Trophoblast cell (in vitro differentiated cells and primary cell): Measurements from ENCODE around the gene MMP24OS. TPM values are rescaled to one million over a fixed set of nuclear protein-coding genes. Genes with fewer than 3 reads are reported as not detected.
A peak's percentile ranks its signal among the peaks of the same experiment; 100 is the strongest.

Experiments used
- DNase-seq, 2 donors: peaks; one replicate each; pipeline ENCODE4 v3.0.0-alpha.2; 2016
- H2AFZ ChIP-seq: 2 replicates; pipeline ENCODE4 v1.6.1; 2013; ENCODE audit warnings: low read length, moderate library complexity, mild to moderate bottlenecking; ENCODE audit not compliant: insufficient read depth, poor library complexity
- H2AK5ac ChIP-seq: 2 replicates; pipeline ENCODE4 v1.6.1; 2013; ENCODE audit warnings: mild to moderate bottlenecking, low read length
- H2BK120ac ChIP-seq: 2 replicates; pipeline ENCODE4 v1.6.1; 2013; ENCODE audit warnings: low read length, mild to moderate bottlenecking, moderate library complexity; ENCODE audit not compliant: insufficient read depth, poor library complexity
- H2BK12ac ChIP-seq: 2 replicates; pipeline ENCODE4 v1.6.1; 2013; ENCODE audit warnings: mild to moderate bottlenecking, low read length, moderate library complexity
- H2BK5ac ChIP-seq: 2 replicates; pipeline ENCODE4 v1.6.1; 2013; ENCODE audit warnings: low read length, low read depth, moderate library complexity, mild to moderate bottlenecking; ENCODE audit not compliant: poor library complexity
- H3K14ac ChIP-seq: 2 replicates; pipeline ENCODE4 v1.6.1; 2013; ENCODE audit warnings: mild to moderate bottlenecking, low read length
- H3K18ac ChIP-seq: 2 replicates; pipeline ENCODE4 v1.6.1; 2013; ENCODE audit warnings: mild to moderate bottlenecking, low read length
- H3K23ac ChIP-seq: 2 replicates; pipeline ENCODE4 v1.6.1; 2013; ENCODE audit warnings: low read length
- H3K27ac ChIP-seq: 2 replicates; pipeline ENCODE4 v1.5.1; 2013; ENCODE audit warnings: low read depth, mild to moderate bottlenecking, inconsistent platforms, low read length, moderate library complexity
- H3K27me3 ChIP-seq: 2 replicates; pipeline ENCODE4 v1.6.1; 2013; ENCODE audit warnings: inconsistent platforms, mild to moderate bottlenecking, low read length, moderate library complexity; ENCODE audit not compliant: insufficient read depth
- H3K36me3 ChIP-seq, 2 experiments: 1 replicate in 1 of 2; 2 replicates in 1 of 2; pipeline ENCODE4 v1.6.1; 2013; ENCODE audit warnings: low read length in 2 of 2, mild to moderate bottlenecking in 2 of 2, moderate library complexity in 1 of 2; ENCODE audit not compliant: insufficient read depth in 2 of 2, control insufficient read depth in 1 of 2
- H3K4ac ChIP-seq: 2 replicates; pipeline ENCODE4 v1.6.1; 2013; ENCODE audit warnings: low read depth, mild to moderate bottlenecking, low read length, moderate library complexity
- H3K4me1 ChIP-seq, 2 experiments: 1 replicate in 1 of 2; 2 replicates in 1 of 2; pipeline ENCODE4 v1.6.1; 2013; ENCODE audit warnings: low read length in 2 of 2, mild to moderate bottlenecking in 2 of 2, moderate library complexity in 1 of 2; ENCODE audit not compliant: insufficient read depth in 2 of 2, control insufficient read depth in 1 of 2
- H3K4me2 ChIP-seq: 2 replicates; pipeline ENCODE4 v1.6.1; 2013; ENCODE audit warnings: inconsistent platforms, mild to moderate bottlenecking, low read length, moderate library complexity
- H3K4me3 ChIP-seq: 2 replicates; pipeline ENCODE4 v1.5.1; 2013; ENCODE audit warnings: mild to moderate bottlenecking, low read depth, low read length, inconsistent platforms
- H3K79me1 ChIP-seq: one replicate; pipeline ENCODE4 v1.6.1; 2013; ENCODE audit warnings: low read length
- H3K79me2 ChIP-seq: 2 replicates; pipeline ENCODE4 v1.6.1; 2013; ENCODE audit warnings: low read length, mild to moderate bottlenecking; ENCODE audit not compliant: control insufficient read depth, insufficient read depth, poor library complexity
- H3K9ac ChIP-seq: 2 replicates; pipeline ENCODE4 v1.6.1; 2013; ENCODE audit warnings: mild to moderate bottlenecking, low read length
- H3K9me3 ChIP-seq: 2 replicates; pipeline ENCODE4 v1.6.1; 2013; ENCODE audit warnings: low read depth, mild to moderate bottlenecking, control low read depth, inconsistent platforms, low read length; ENCODE audit not compliant: insufficient read depth
- H4K12ac ChIP-seq: 2 replicates; pipeline ENCODE4 v1.6.1; 2013; ENCODE audit warnings: low read depth, mild to moderate bottlenecking, low read length, moderate library complexity
- H4K8ac ChIP-seq: 2 replicates; pipeline ENCODE4 v1.6.1; 2013; ENCODE audit warnings: low read depth, mild to moderate bottlenecking, low read length, moderate library complexity
- H4K91ac ChIP-seq: one replicate; pipeline ENCODE4 v1.6.1; 2013; ENCODE audit warnings: low read depth, mild to moderate bottlenecking, low read length, moderate library complexity
- WGBS: extraction: QIAGEN DNeasy Blood & Tissue Kit; methylation state at CpG from one replicate; pipeline ENCODE4 v1.1.7; 2013; ENCODE audit warnings: missing lambda C conversion rate; ENCODE audit not compliant: insufficient read length, insufficient coverage; ENCODE audit errors: extremely low coverage; 5-methylcytosine and 5-hydroxymethylcytosine counted together
- polyA plus RNA-seq: library from polyadenylated mRNA; stranded (reverse); fragments of 200-250 nt; gene quantifications from 2 replicates; pipeline ENCODE4 v1.2.3, GENCODE V29; 2013

The MMP24OS gene
- 76.2 and 79.4 TPM in 2 replicates for polyA plus RNA-seq

- peak; percentile 74 to 95 for DNase-seq
- peaks cover 7% of the 10 kb centered on the region for H3K79me2 ChIP-seq
Observed at GRCh38 chr20:35277531-35278395, at the start of gene MMP24OS. Gene MMP24OS, minus strand, starts transcription at chr20:35278122. Its CDS starts 193 bp downstream, at chr20:35277929.

GRCh38 chr20:35327074-35327976 lies 49.4 kb upstream of the MMP24OS start:
- Histone ChIP-seq H2BK120ac (no peak overlapping the region), H3K36me3 (no peaks in the 10 kb centered on the region), H2BK12ac (no peak overlapping the region), H3K4me3 (no peak overlapping the region), H3K14ac (no peak overlapping the region), H4K12ac (no peak overlapping the region), H3K23ac (no peak overlapping the region), H2BK5ac (no peak overlapping the region), H3K9ac (no peak overlapping the region), H3K27ac (no peak overlapping the region), H3K27me3 (no peaks in the 10 kb centered on the region), H3K79me2 (no peaks in the 10 kb centered on the region), H4K8ac (no peak overlapping the region), H3K4ac (no peak overlapping the region), H3K18ac (no peak overlapping the region), H3K9me3 (no peaks in the 10 kb centered on the region), H3K79me1 (no peaks in the 10 kb centered on the region), H2AFZ (no peak overlapping the region), H4K91ac (no peak overlapping the region), H3K4me2 (no peak overlapping the region), H2AK5ac (no peak overlapping the region), H3K4me1 (peaks cover 0 to 2% of the 10 kb centered on the region in 2 experiments)
- WGBS = no CpG with 5 or more reads among the region's 4 CpGs
- DNase-seq = no peak

More at GRCh38 chr20:35277531-35278395, at the start of gene MMP24OS:
- Histone ChIP-seq H3K27me3 (no peaks in the 10 kb centered on the region), H2BK5ac (peak within 1 kb of the TSS; percentile 90), H4K91ac (peak within 1 kb of the TSS; percentile 93), H3K79me1 (peaks cover 9% of the 10 kb centered on the region), H4K12ac (peak within 1 kb of the TSS; percentile 93), H3K9ac (peak within 1 kb of the TSS; percentile 74), H3K18ac (peak within 1 kb of the TSS; percentile 95), H3K9me3 (peaks cover 2% of the 10 kb centered on the region), H2AK5ac (peak within 1 kb of the TSS; percentile 98), H3K4me1 (peaks cover 7 to 11% of the 10 kb centered on the region in 2 experiments), H3K36me3 (peaks cover 49 to 52% of the 10 kb centered on the region in 2 experiments), H3K27ac (peak within 1 kb of the TSS; percentile 91), H3K14ac (peak within 1 kb of the TSS; percentile 93), H2BK120ac (peak within 1 kb of the TSS; percentile 84), H3K23ac (no peak within 1 kb of the TSS), H3K4me3 (peak within 1 kb of the TSS; percentile 73), H4K8ac (peak within 1 kb of the TSS; percentile 89), H3K4ac (peak within 1 kb of the TSS; percentile 97), H2AFZ (peak within 1 kb of the TSS; percentile 69), H2BK12ac (peak within 1 kb of the TSS; percentile 54), H3K4me2 (peak within 1 kb of the TSS; percentile 67)
- WGBS = no CpG with 5 or more reads among the region's 76 CpGs

DNA sequence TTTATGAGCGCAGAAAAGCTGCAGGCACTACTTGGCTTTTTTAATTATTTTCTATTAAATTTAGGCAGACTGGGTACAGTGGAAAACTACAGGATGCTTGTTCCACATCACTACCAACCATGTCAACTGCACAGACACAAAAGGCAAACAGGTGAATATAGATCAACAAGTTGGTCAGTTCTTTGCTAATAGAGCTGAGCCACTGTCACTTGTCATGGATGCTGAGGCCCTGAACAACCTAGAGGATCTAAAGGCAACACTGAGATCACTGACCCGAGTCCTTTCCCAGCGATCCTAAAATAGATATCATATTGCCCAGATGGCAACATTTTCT lies 48.8 kb upstream of the MMP24OS start:
- Histone ChIP-seq H3K27me3 (no peaks in the 10 kb centered on the region), H3K18ac (no peak overlapping the region), H3K79me1 (no peaks in the 10 kb centered on the region), H3K79me2 (no peaks in the 10 kb centered on the region), H2BK5ac (no peak overlapping the region), H2BK12ac (no peak overlapping the region), H3K27ac (no peak overlapping the region), H2BK120ac (no peak overlapping the region), H3K4me1 (peaks cover 0 to 2% of the 10 kb centered on the region in 2 experiments), H2AFZ (no peak overlapping the region), H3K4me3 (no peak overlapping the region), H3K9me3 (no peaks in the 10 kb centered on the region), H3K23ac (no peak overlapping the region), H3K4me2 (no peak overlapping the region), H2AK5ac (no peak overlapping the region), H3K4ac (no peak overlapping the region), H3K14ac (no peak overlapping the region), H4K91ac (no peak overlapping the region), H3K36me3 (no peaks in the 10 kb centered on the region), H4K8ac (no peak overlapping the region), H4K12ac (no peak overlapping the region), H3K9ac (no peak overlapping the region)
- WGBS = no CpG with 5 or more reads among the region's 3 CpGs
- no peak for DNase-seq

DNA sequence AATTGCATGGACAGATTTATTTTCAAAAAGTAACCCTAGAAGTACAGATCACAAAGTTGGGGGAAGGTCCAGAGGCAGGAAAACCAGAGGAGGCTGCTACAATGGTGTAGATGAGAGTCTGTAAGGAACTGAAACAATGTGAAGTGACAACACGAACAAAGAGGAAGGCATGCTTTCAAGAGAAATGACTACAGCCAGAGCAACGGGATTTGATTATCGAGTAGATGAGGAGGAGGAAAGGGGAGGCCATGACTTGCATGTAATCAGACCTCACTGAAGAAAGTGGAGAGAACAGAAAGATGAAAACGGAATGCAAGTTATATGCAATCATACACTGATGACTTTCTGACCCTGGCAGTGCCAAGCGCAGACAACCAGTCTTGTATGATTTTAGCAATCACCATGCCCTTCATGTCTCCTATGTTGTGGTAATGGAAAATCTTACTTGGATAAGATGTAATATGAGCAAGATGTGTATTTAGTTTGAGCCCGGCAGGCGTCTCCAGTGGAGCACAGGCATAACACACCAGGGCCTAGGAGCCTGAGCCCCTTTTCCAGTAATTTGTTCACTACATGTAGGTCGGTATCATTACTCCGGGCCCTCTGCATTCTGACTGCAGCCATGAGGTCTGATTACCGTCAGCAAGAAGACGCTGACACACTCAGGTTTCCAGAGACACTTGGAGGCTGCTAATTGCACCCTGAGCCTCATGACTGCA lies 48.3 kb upstream of the MMP24OS start:
- no peak overlapping the region for H3K14ac ChIP-seq
- no peak overlapping the region for H4K12ac ChIP-seq
- no peak overlapping the region for H4K91ac ChIP-seq

More for the DNA sequence above, 48.3 kb upstream of the MMP24OS start:
- no peak overlapping the region for H3K4me2 ChIP-seq
- H3K4ac ChIP-seq = no peak overlapping the region
- H4K8ac ChIP-seq = no peak overlapping the region
- H3K23ac ChIP-seq = no peak overlapping the region
- H3K9me3 ChIP-seq = no peaks in the 10 kb centered on the region
- no CpG with 5 or more reads among the region's 11 CpGs for whole genome bisulfite sequencing
- no peaks in the 10 kb centered on the region for H3K27me3 ChIP-seq
- no peaks in the 10 kb centered on the region for H3K79me1 ChIP-seq
- no peak overlapping the region for H2BK120ac ChIP-seq
- H2BK5ac ChIP-seq = no peak overlapping the region
- DNase-seq = no peak
- H3K9ac ChIP-seq = no peak overlapping the region
- no peak overlapping the region for H3K18ac ChIP-seq
- H2AK5ac ChIP-seq = no peak overlapping the region
- peaks cover 0 to 2% of the 10 kb centered on the region in 2 experiments for H3K4me1 ChIP-seq
- no peaks in the 10 kb centered on the region for H3K79me2 ChIP-seq
- H2BK12ac ChIP-seq = no peak overlapping the region
- H2AFZ ChIP-seq = no peak overlapping the region
- H3K27ac ChIP-seq = no peak overlapping the region
- no peak overlapping the region for H3K4me3 ChIP-seq
- H3K36me3 ChIP-seq = no peaks in the 10 kb centered on the region
